SH-SY5Y (cell line): ENCODE data around the gene CHKA.

Experiments used
- GATA2 ChIP-seq: IDR thresholded peaks from 2 replicates; pipeline ENCODE4 v1.6.1; 2011; ENCODE audit warnings: mild to moderate bottlenecking, low read depth, low read length
- GATA3 ChIP-seq: IDR thresholded peaks from 2 replicates; pipeline ENCODE4 v1.6.1; 2011; ENCODE audit warnings: low read depth, mild to moderate bottlenecking, low read length, moderate library complexity

CHKA gene

GRCh38 chr11:68052137-68052873 lies 68.9 kb downstream of the CHKA start:
- TF ChIP-seq GATA3 = no peak
- TF ChIP-seq GATA2 = no peak

- TF ChIP-seq GATA3 (no peak), GATA2 (no peak)
These were observed 69.7 kb downstream of the CHKA start for GRCh38 chr11:68051191-68052136.

GRCh38 chr11:68050371-68050841 lies 70.8 kb downstream of the CHKA start:
- TF ChIP-seq GATA3 = no peak

- TF ChIP-seq GATA3 = no peak
- no peak for TF ChIP-seq GATA2
These were observed 71.4 kb downstream of the CHKA start for GRCh38 chr11:68049509-68050370.

GRCh38 chr11:68048681-68049508 lies 72.3 kb downstream of the CHKA start:
- no peak for TF ChIP-seq GATA2
- no peak for TF ChIP-seq GATA3

GRCh38 chr11:68047437-68048290 lies 73.5 kb downstream of the CHKA start:
- TF ChIP-seq GATA3 = no peak
- TF ChIP-seq GATA2 = no peak

- TF ChIP-seq GATA2 = no peak
- TF ChIP-seq GATA3 = no peak
These were observed 76.3 kb downstream of the CHKA start for GRCh38 chr11:68044898-68045351.

- TF ChIP-seq GATA2 = no peak
- no peak for TF ChIP-seq GATA3
These were observed 76.9 kb downstream of the CHKA start for GRCh38 chr11:68044145-68044813.

- TF ChIP-seq GATA3 (no peak), GATA2 (no peak)
These were observed 77.6 kb downstream of the CHKA start for GRCh38 chr11:68043349-68044144.

- TF ChIP-seq GATA3 (no peak), GATA2 (no peak)
These were observed 78.2 kb downstream of the CHKA start for GRCh38 chr11:68043029-68043348.

- TF ChIP-seq GATA2 (no peak), GATA3 (no peak)
These were observed 78.8 kb downstream of the CHKA start for GRCh38 chr11:68042219-68043028.
